Stimulated activated memory B cell treated with anti-CD40 and anti-IgM and Interleukin-4, amounts not matched to agents 10 μg/mL and 1 μg/mL and 100 μg/mL, for 72 hours (primary cell): ENCODE results near the gene GNGT2.
"Not testable (repeated sequence)": the region's sequence is repeated elsewhere in the genome, so short reads cannot be mapped to it uniquely, and the experiment has no call there.

ENCODE experiments used
- ATAC-seq: fragments of 150-1000 bp; cut with Tn5 transposase; 2 replicates; pipeline ENCODE4 v1.10.0; 2021
- H3K27ac Mint-ChIP-seq: one replicate; pipeline ENCODE4 v1.8.0; 2022; ENCODE audit warnings: mild to moderate bottlenecking, mixed read lengths
- H3K27me3 Mint-ChIP-seq: one replicate; pipeline ENCODE4 v1.8.0; 2022; ENCODE audit warnings: mixed read lengths
- H3K36me3 Mint-ChIP-seq: one replicate; pipeline ENCODE4 v1.8.0; 2022; ENCODE audit warnings: mixed read lengths
- H3K4me1 Mint-ChIP-seq: one replicate; pipeline ENCODE4 v1.8.0; 2022; ENCODE audit warnings: mixed read lengths
- H3K4me3 Mint-ChIP-seq: one replicate; pipeline ENCODE4 v1.8.0; 2022; ENCODE audit warnings: mild to moderate bottlenecking, moderate library complexity, mixed read lengths
- H3K9me3 Mint-ChIP-seq: one replicate; pipeline ENCODE4 v1.8.0; 2022; ENCODE audit warnings: mixed read lengths

Gene GNGT2

GRCh38 chr17:49198211-49198610 lies 12.2 kb downstream of the GNGT2 start:
- Mint-ChIP-seq H3K4me1 (peaks cover 22% of the 10 kb centered on the region), H3K36me3 (no peaks in the 10 kb centered on the region), H3K4me3 (no peak overlapping the region), H3K9me3 (no peaks in the 10 kb centered on the region), H3K27me3 (no peaks in the 10 kb centered on the region), H3K27ac (no peak overlapping the region)
- no peak for ATAC-seq

GRCh38 chr17:49197346-49197998 lies 12.9 kb downstream of the GNGT2 start:
- Mint-ChIP-seq H3K9me3 (no peaks in the 10 kb centered on the region), H3K4me3 (no peak overlapping the region), H3K27ac (peak overlapping the region; percentile 22), H3K4me1 (peaks cover 28% of the 10 kb centered on the region), H3K27me3 (no peaks in the 10 kb centered on the region), H3K36me3 (no peaks in the 10 kb centered on the region)
- no peak for ATAC-seq

- H3K27ac Mint-ChIP-seq, result no peak overlapping the region
- H3K36me3 Mint-ChIP-seq, result no peaks in the 10 kb centered on the region
- no peak overlapping the region for H3K4me3 Mint-ChIP-seq
- no peaks in the 10 kb centered on the region for H3K27me3 Mint-ChIP-seq
- ATAC-seq, result no peak
- no peaks in the 10 kb centered on the region for H3K9me3 Mint-ChIP-seq
- H3K4me1 Mint-ChIP-seq, result peaks cover 33% of the 10 kb centered on the region
Observed at GRCh38 chr17:49196520-49196919, 13.9 kb downstream of the GNGT2 start.

- no peaks in the 10 kb centered on the region for H3K36me3 Mint-ChIP-seq
- peaks cover 36% of the 10 kb centered on the region for H3K4me1 Mint-ChIP-seq
- ATAC-seq, result no peak
- no peak overlapping the region for H3K4me3 Mint-ChIP-seq
- no peaks in the 10 kb centered on the region for H3K27me3 Mint-ChIP-seq
- H3K27ac Mint-ChIP-seq, result peak overlapping the region; percentile 57
- H3K9me3 Mint-ChIP-seq, result no peaks in the 10 kb centered on the region
Observed at GRCh38 chr17:49195751-49196150, 14.6 kb downstream of the GNGT2 start.

DNA sequence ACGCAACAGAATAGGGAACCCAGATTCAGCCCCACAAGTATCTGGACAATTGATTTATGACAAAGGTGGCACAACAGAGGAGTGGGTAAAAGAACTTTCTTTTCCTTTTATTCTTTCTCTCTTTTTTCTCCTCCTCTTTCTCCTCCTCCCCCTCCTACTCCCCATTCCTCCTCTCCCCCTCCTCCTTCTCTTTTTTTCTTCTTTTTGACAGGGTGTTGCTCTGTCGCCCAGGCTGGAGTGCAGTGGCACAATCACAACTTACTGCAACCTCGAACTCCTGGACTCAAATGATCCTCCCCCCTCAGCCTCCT lies 16.1 kb downstream of the GNGT2 start:
- H3K4me1 Mint-ChIP-seq, result peaks cover 46% of the 10 kb centered on the region
- H3K36me3 Mint-ChIP-seq, result no peaks in the 10 kb centered on the region
- H3K4me3 Mint-ChIP-seq, result peak overlapping the region; percentile 87
- no peaks in the 10 kb centered on the region for H3K27me3 Mint-ChIP-seq
- no peak for ATAC-seq
- H3K27ac Mint-ChIP-seq, result peak overlapping the region; percentile 99
- no peaks in the 10 kb centered on the region for H3K9me3 Mint-ChIP-seq

DNA sequence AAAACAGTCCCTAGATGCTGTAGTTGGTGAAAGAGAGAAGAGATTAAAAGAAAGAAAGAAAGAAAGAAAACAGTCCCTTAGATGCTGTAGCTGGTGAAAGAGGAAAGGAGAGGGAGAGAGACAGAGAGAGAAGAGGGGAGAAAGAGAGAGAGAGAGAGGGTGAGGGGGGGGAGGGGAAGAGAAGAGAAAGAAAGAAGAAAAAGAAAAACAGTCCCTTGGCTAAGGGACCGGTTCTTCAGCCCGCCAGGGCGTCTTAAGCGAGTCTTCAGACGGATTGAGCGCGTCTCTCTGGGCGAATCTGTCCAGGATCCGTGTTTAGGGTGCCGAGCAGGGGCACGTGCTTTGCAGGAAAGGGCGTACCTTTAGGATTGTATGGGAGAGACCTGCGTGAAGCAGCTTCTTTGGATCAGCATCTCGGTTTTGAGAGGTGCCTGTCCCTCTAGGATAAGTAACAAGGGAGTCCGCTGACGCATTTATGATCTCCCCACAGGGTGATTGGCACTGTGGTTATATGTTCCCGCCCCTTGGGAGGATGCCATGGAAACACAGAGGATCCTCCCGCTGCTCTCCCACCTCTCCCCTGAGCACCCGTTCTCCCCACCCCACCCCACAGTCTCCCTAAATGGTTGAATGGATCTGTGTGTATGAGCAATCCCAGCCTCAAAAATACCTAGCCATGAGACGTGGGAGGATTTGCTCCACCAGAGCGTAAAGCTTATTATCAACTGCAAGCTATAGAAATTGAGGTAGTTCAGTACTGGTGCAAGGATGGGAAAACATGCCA lies 16.7 kb downstream of the GNGT2 start:
- ATAC-seq, result peak; percentile 18
- H3K4me3 Mint-ChIP-seq, result peak overlapping the region; percentile 87
- no peaks in the 10 kb centered on the region for H3K36me3 Mint-ChIP-seq
- H3K27me3 Mint-ChIP-seq, result no peaks in the 10 kb centered on the region
- peaks cover 46% of the 10 kb centered on the region for H3K4me1 Mint-ChIP-seq
- peak overlapping the region; percentile 99 for H3K27ac Mint-ChIP-seq
- H3K9me3 Mint-ChIP-seq, result no peaks in the 10 kb centered on the region

- Mint-ChIP-seq H3K36me3 (no peaks in the 10 kb centered on the region), H3K27me3 (no peaks in the 10 kb centered on the region), H3K9me3 (no peaks in the 10 kb centered on the region), H3K27ac (peak overlapping the region; percentile 99), H3K4me1 (peaks cover 46% of the 10 kb centered on the region), H3K4me3 (peak overlapping the region; percentile 87)
- ATAC-seq, result peak; percentile 78
Observed at GRCh38 chr17:49191917-49192741, 18.2 kb downstream of the GNGT2 start.

- Mint-ChIP-seq H3K9me3 (no peaks in the 10 kb centered on the region), H3K36me3 (no peaks in the 10 kb centered on the region), H3K4me1 (peaks cover 46% of the 10 kb centered on the region), H3K27me3 (no peaks in the 10 kb centered on the region), H3K27ac (peak overlapping the region; percentile 99), H3K4me3 (peak overlapping the region; percentile 87)
- ATAC-seq, result peak; percentile 0
Observed at GRCh38 chr17:49191409-49191916, 18.9 kb downstream of the GNGT2 start.

DNA sequence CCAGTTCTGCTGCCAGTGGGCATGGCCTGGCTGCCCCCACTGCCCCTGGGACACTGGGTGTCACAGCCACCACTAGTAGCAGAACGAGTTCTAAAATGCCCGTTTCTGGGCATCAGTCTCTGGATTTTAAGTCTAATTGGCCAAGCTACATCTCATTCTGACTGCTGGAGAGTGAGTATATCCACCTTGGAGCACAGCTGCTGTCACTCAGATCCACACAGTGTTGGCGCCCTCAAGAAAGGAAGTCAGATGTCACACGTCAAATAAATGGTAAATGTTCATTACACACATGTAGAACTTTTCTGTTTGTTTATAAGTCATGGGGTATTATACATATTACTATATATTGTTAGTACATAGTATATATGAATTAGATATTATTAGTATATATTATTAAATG lies 19.4 kb downstream of the GNGT2 start:
- Mint-ChIP-seq H3K9me3 (peaks cover 2% of the 10 kb centered on the region), H3K36me3 (peaks cover 3% of the 10 kb centered on the region), H3K4me3 (no peak overlapping the region), H3K27me3 (no peaks in the 10 kb centered on the region), H3K27ac (peak overlapping the region; percentile 66), H3K4me1 (peaks cover 45% of the 10 kb centered on the region)
- ATAC-seq, result no peak

- H3K4me1 Mint-ChIP-seq, result peaks cover 16% of the 10 kb centered on the region
- H3K9me3 Mint-ChIP-seq, result peaks cover 16% of the 10 kb centered on the region
- no peak for ATAC-seq
- H3K4me3 Mint-ChIP-seq, result no peak overlapping the region
- H3K27ac Mint-ChIP-seq, result no peak overlapping the region
- peaks cover 5% of the 10 kb centered on the region for H3K36me3 Mint-ChIP-seq
- no peaks in the 10 kb centered on the region for H3K27me3 Mint-ChIP-seq
Observed at GRCh38 chr17:49187301-49187700, 23.1 kb downstream of the GNGT2 start.

DNA sequence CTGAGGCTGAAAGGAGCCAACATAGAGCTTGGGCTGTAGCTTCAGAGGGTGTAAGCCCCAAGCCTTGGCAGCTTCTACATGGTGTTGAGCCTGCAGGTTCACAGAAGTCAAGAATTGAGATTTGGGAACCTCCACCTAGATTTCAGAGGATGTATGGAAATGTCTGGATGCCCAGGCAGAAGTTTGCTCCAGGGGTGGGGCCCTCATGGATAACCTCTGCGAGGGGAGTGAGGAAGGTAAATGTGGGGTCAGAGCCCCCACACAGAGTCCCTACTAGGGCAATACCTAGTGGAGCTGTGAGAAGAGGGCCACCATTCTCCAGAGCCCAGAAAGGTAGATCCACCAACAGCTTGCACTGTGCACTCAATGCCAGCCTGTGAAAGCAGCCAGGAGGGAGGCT lies 25.0 kb downstream of the GNGT2 start:
- peaks cover 16% of the 10 kb centered on the region for H3K9me3 Mint-ChIP-seq
- not testable (repeated sequence) for H3K27me3 Mint-ChIP-seq, H3K27ac Mint-ChIP-seq, H3K36me3 Mint-ChIP-seq, ATAC-seq, H3K4me1 Mint-ChIP-seq, H3K4me3 Mint-ChIP-seq

- not testable (repeated sequence) for H3K4me1 Mint-ChIP-seq, H3K4me3 Mint-ChIP-seq, H3K27ac Mint-ChIP-seq, ATAC-seq, H3K36me3 Mint-ChIP-seq, H3K27me3 Mint-ChIP-seq
- peaks cover 16% of the 10 kb centered on the region for H3K9me3 Mint-ChIP-seq
Observed at GRCh38 chr17:49184522-49184921, 25.9 kb downstream of the GNGT2 start.

DNA sequence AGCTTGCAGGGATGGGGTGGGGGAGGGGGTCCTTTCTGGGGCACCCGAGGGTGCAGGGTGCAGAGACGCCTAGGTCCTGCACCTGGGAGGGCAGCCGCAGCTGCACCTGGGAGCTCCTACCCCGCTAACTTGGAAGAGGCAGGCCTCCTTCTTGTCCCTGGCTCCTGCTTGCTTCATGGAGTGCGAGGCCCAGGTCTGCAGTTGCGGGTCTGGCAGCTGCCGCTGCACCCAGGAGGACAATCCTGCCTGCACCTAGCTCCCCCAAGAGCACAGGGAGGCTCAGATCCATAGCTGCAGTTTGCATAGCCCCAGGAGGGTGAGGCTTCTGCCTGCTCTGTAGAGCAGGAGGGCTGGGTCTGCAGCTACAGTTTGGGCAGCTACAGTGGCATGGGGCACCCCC lies 26.6 kb downstream of the GNGT2 start:
- H3K36me3 Mint-ChIP-seq, result peaks cover 5% of the 10 kb centered on the region
- H3K4me1 Mint-ChIP-seq, result peaks cover 6% of the 10 kb centered on the region
- no peak overlapping the region for H3K27ac Mint-ChIP-seq
- ATAC-seq, result no peak
- peaks cover 16% of the 10 kb centered on the region for H3K9me3 Mint-ChIP-seq
- no peak overlapping the region for H3K4me3 Mint-ChIP-seq
- no peaks in the 10 kb centered on the region for H3K27me3 Mint-ChIP-seq

GRCh38 chr17:49183341-49183740 lies 27.0 kb downstream of the GNGT2 start:
- no peak for ATAC-seq
- peaks cover 16% of the 10 kb centered on the region for H3K9me3 Mint-ChIP-seq
- peaks cover 6% of the 10 kb centered on the region for H3K4me1 Mint-ChIP-seq
- no peak overlapping the region for H3K4me3 Mint-ChIP-seq
- no peak overlapping the region for H3K27ac Mint-ChIP-seq
- peaks cover 5% of the 10 kb centered on the region for H3K36me3 Mint-ChIP-seq
- no peaks in the 10 kb centered on the region for H3K27me3 Mint-ChIP-seq

- peak; percentile 71 for ATAC-seq
- peak overlapping the region; percentile 35 for H3K27ac Mint-ChIP-seq
- H3K4me3 Mint-ChIP-seq, result no peak overlapping the region
- H3K4me1 Mint-ChIP-seq, result peaks cover 6% of the 10 kb centered on the region
- H3K27me3 Mint-ChIP-seq, result peaks cover 3% of the 10 kb centered on the region
- peaks cover 16% of the 10 kb centered on the region for H3K9me3 Mint-ChIP-seq
- H3K36me3 Mint-ChIP-seq, result peaks cover 4% of the 10 kb centered on the region
Observed at GRCh38 chr17:49180998-49181635, 29.3 kb downstream of the GNGT2 start.
